Frontal cortex (tissue), 4 donors: ENCODE measurements around the gene THOP1. TPM values are rescaled to one million over a fixed set of nuclear protein-coding genes. Genes with fewer than 3 reads are reported as not detected.
A peak's percentile ranks its signal among the peaks of the same experiment; 100 is the strongest.

Experiments used
- DNase-seq, 2 donors: peaks; one replicate each; pipeline ENCODE4 v3.0.0; 2012; ENCODE audit warnings: low spot score in 2 of 2
- FAIRE-seq: peaks from 2 replicates; lab custom pipeline; 2012; peaks lifted over from hg19 to GRCh38; lab: Jason Lieb, UNC
- total RNA-seq: library from RNA; depleted of rRNA; stranded (reverse); fragments of >200 nt; gene quantifications from one replicate; pipeline ENCODE4 v1.2.3, GENCODE V29; 2014
- donor health status: control.
- donor health status: control.
- donor health status: control.

THOP1 gene
- total RNA-seq, 1 donor from 2014 or later, result 31.4 TPM

DNA sequence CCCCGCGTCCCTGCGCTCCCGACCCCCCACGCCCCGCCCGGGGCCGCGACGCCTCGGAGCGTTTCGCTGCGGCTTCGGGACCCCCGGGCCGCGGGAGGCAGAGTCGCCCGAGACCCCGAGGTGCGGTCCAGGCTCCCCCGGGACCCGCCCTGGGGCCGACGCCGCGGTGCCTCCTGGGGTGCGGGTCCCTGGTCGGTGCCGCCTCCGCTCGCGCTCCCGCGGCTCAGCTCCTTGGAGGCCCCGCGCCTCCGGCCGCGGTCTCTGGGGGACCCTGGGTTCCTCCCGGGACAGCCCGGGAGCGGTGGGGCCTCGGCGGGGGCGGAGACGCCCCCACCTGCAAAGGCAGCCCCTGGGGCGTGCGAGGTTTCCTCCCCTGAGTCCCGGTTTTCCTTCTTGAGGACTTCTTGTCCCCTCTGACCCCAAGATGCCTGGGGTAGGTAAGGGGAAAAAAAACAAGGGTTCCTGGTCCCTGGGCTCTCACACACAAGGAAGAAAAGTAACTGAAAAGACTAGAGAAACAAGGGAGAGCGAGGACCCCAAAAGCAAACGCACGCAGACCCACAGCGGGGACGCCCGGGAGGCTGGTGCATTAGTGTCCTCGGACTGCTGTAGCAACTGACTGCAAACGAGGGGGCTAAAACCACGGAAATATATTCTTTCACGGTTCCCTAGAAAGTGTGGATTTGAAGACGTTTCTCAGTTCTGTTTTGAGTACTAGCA lies 56.7 kb downstream of the THOP1 start:
- DNase-seq (peak in 1 of 2 donors; percentile 22), FAIRE-seq (no peak)

DNA sequence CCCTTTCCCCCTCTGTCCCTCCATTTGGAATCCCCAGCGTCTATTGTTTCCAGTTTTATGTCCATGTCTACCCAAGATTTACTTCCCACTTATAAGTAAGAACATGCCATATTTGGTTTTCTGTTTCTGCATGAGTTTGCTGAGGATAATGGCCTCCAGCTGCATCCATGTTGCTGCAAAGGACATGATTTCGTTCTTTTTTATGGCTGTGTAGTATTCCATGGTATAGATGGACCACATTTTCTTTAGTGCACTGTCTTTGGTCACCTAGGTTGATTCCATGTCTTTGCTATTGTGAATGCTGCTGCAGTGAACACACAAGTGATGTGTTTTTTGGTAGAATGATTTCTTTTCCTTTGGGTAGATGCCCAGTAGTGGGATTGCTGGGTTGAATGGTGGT lies 59.8 kb downstream of the THOP1 start:
- no peak for DNase-seq
- FAIRE-seq, result no peak

DNA sequence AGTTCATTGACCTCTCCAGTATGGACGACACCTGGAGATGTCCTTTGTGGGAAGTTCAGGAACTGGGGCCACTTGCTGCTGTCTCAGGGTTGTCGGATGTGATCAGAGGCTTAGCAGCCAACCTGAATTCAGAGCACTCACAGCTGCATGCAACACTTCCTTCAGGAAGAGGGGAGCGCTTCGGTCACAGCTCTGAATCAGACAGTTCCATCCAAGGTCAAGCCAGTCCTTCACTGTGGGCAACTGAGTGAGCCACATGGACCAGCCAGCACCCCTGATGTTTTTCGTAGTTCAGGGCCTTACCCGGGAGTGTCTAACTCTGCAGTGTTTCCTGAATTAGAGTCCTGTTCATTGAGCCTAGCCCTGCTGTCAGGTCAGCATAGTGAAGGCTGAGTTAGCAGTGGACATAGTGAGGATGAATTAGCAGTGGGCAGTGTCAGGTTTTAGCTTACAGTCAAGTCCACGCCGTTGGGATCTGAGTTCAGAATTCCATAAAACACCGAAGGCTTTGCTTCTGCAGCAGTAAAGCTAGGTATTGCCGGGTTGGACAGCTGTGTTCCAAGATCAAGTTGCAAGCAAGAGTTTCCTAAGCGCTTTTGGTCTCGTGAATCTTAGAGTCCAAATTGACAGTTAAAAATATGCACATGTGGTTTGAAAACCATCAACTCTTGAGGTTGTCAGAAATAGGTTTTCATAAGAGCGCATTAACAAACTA lies 61.0 kb downstream of the THOP1 start:
- DNase-seq (no peak), FAIRE-seq (no peak)

- DNase-seq (no peak), FAIRE-seq (no peak)
Measured at GRCh38 chr19:2847507-2847906, 62.2 kb downstream of the THOP1 start.

DNA sequence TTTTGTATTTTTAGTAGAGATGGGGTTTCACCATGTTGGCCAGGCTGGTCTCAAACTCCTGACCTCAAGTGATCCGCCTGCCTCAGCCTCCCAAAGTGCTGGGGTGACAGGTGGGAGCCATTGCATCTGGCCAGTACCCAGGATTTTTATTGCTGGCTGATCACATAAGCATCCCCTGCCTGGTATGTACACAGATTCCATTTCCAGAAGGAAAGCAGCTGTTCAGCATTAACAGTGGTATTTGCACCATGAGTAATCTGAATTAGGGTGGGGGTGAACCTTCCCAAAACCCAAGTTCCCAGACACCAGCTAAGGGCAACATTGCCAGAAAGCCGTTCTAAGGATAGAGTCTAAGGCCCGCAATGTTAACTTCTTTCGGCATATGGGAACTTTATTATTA lies 63.3 kb downstream of the THOP1 start:
- FAIRE-seq, result no peak
- DNase-seq, result no peak

DNA sequence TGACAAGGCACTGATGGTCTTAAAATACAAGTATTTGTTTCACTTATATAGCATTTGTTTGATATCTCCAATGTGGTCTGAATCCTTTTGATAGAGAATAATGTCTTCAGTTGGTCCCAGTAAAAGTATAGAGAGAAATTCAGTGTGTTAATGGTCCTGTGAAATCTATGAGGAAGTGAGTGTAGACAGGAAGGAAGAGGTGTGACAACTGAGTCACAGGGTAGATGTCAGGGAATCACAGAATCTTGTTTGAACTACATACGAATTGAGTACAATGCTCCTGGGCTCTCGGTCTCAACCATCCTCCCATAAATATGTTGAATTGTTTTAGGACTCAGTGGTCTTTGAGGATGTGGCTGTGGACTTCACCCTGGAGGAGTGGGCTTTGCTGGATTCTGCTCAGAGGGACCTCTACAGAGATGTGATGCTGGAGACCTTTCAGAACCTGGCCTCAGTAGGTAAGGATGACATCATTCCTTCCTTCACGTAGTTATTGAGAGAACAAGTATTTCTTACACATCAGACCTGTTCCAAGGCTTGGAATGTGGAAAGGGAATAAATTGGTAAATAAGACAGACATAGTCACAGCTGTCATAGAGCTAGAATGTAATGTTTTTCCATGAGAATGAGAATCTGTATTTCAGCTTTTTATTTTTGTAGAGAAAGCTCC lies 65.1 kb downstream of the THOP1 start:
- no peak for DNase-seq
- no peak for FAIRE-seq

GRCh38 chr19:2852598-2852997 lies 67.3 kb downstream of the THOP1 start:
- DNase-seq (no peak), FAIRE-seq (no peak)

DNA sequence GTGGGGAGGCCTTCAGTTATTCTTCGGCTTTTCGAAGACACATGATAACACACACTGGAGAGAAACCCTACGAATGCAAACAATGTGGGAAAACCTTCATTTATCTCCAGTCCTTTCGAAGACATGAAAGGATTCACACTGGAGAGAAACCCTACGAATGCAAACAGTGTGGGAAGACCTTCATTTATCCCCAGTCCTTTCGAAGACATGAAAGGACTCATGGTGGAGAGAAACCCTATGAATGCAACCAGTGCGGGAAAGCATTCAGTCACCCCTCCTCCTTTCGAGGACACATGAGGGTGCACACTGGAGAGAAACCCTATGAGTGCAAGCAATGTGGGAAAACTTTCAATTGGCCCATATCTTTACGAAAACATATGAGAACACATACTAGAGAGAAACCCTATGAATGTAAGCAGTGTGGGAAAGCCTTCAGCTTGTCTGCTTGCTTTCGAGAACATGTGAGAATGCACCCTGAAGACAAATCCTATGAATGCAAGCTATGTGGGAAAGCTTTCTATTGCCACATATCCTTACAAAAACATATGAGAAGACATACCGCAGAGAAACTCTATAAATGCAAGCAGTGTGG lies 67.8 kb downstream of the THOP1 start:
- no peak for FAIRE-seq
- no peak for DNase-seq

DNA sequence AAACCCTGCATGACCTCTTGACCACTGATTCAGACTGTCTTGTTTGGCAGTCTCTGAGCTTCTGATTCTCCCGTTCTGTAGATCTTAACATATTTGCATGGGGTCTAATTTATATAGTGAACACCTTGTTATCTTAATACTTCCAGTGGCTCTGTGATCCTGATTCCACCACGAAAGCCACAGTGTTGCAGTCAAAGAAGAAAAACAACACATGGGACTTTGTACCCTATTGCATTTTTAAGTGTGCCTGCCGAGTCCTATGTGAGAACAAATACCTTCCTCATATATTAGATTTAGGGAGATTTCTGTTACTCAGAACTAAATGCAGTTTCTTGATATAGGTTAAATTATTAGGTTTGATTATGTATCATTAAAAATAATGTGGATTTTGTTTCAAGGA lies 69.5 kb downstream of the THOP1 start:
- FAIRE-seq (no peak), DNase-seq (no peak)

DNA sequence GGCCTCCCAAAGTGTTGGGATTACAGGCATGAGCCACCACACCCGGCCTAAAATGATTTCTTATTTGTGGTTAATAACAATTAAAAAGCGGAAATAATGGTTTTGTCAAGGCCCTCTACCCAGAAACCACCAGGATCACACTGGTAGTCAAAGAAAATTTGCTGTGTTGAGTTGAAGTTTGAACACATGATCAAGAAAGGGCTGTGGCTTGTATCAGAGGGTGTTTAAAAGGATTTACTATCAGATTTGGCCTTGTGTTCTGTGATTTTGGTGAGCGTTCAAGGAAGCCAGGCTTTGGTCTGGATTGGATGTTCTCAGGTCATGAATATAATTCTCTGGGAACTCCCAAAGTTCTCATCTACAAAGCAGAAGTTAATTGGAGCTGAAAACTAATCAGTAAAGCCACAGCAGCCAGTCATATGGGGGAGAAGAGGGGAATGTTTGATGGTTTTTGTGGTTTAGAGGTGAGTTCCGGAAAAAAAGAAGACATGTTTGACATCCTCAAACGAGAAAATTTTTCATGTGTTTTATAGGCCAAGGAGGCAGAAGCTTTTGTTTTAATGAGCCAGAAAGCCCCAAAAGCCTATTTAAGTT lies 71.3 kb downstream of the THOP1 start:
- DNase-seq, result no peak
- no peak for FAIRE-seq

- FAIRE-seq (no peak), DNase-seq (no peak)
Measured at GRCh38 chr19:2858864-2859263, 73.6 kb downstream of the THOP1 start.

GRCh38 chr19:2863816-2864215 lies 78.5 kb downstream of the THOP1 start:
- DNase-seq (no peak), FAIRE-seq (no peak)

Other genes starting within 250 kb of the THOP1 start
- gene GNG7, start 82.8 kb upstream of the THOP1 start, total RNA-seq, result 7.7 TPM
- 20.8 TPM for gene DIRAS1, start 64.1 kb upstream of the THOP1 start, total RNA-seq
- 24.9 TPM for gene SLC39A3, start 45.5 kb upstream of the THOP1 start, total RNA-seq
- gene SGTA, start 2.2 kb upstream of the THOP1 start, total RNA-seq, result 31.4 TPM
- gene ZNF554, start 34.4 kb downstream of the THOP1 start, total RNA-seq, result 18.3 TPM
- 23.2 TPM for gene ZNF555, start 56.0 kb downstream of the THOP1 start, total RNA-seq
- gene ZNF556, start 81.8 kb downstream of the THOP1 start, total RNA-seq, result under 0.01 TPM
- gene ZNF57, start 115.4 kb downstream of the THOP1 start, total RNA-seq, result 4.1 TPM
- 6.9 TPM for gene ZNF77, start 159.5 kb downstream of the THOP1 start, total RNA-seq
- 0.82 TPM for gene TLE6, start 192.1 kb downstream of the THOP1 start, total RNA-seq
- 5.3 TPM for gene TLE2, start 243.8 kb downstream of the THOP1 start, total RNA-seq